Amniotic stem cell (primary cell): Measurements from ENCODE around the gene NFKBIA.
A peak's percentile ranks its signal among the peaks of the same experiment; 100 is the strongest.
"Not testable (repeated sequence)": the region's sequence is repeated elsewhere in the genome, so short reads cannot be mapped to it uniquely, and the experiment has no call there.

Experiments used
- DNase-seq: peaks from one replicate; lab custom pipeline; 2025; lab: John Stamatoyannopoulos, UW

The NFKBIA gene

GRCh38 chr14:35408026-35408425, 3.5 kb upstream of the NFKBIA start:
- no peak for DNase-seq

- no peak for DNase-seq
Measured at GRCh38 chr14:35407306-35407630, 2.7 kb upstream of the NFKBIA start.

GRCh38 chr14:35406506-35407305, 2.2 kb upstream of the NFKBIA start:
- peak; percentile 60 for DNase-seq

- no peak for DNase-seq
Measured at GRCh38 chr14:35406090-35406489, 1.5 kb upstream of the NFKBIA start.

- no peak for DNase-seq
Measured at GRCh38 chr14:35405304-35405996, 901 bp upstream of the NFKBIA start.

GRCh38 chr14:35403603-35404448, 723 bp downstream of the NFKBIA start:
- peak; percentile 86 for DNase-seq

DNA sequence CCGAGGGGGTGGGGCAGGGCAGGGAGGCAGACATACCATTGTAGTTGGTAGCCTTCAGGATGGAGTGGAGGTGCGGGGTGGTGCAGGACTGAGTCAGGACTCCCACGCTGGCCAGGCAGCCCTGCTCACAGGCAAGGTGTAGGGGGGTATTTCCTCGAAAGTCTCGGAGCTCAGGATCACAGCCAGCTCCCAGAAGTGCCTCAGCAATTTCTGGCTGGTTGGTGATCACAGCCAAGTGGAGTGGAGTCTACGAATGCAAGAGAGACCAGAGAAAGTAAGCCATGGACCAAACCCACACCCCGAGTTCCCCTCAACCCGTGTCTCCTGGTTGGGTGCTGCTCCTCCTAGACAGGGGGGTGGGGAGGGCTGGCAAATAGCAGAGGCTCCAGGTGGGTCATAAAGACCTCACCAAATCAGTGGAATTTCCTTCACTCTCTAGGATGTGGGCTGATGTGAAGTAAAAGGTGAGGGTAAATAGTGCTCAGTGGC, 1.4 kb downstream of the NFKBIA start:
- DNase-seq = no peak

- DNase-seq = no peak
Measured at GRCh38 chr14:35402323-35403113, 2.0 kb downstream of the NFKBIA start.

- DNase-seq = no peak
Measured at GRCh38 chr14:35401422-35402265, 2.9 kb downstream of the NFKBIA start.

GRCh38 chr14:35400648-35401421, 3.7 kb downstream of the NFKBIA start:
- no peak for DNase-seq

GRCh38 chr14:35399083-35399937, 5.2 kb downstream of the NFKBIA start:
- DNase-seq = no peak

GRCh38 chr14:35398071-35398584, 6.4 kb downstream of the NFKBIA start:
- no peak for DNase-seq

DNA sequence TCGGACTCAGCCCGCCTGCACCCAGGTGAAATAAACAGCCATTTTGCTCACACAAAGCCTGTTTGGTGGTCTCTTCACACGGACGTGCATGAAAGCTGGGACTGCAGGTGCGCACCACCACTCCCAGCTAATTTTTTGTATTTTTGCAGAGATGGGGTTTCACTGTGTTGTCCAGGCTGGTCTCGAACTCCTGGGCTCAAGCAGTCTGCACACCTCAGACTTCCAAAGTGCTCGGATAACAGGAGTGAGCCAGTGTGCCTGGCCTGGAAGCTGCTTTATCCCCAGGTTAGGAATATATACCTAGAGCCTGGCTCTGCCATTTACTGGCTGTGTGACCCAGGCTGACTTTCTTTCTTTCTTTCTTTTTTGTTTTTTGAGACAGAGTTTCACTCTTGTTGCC, 7.9 kb downstream of the NFKBIA start:
- not testable (repeated sequence) for DNase-seq

DNA sequence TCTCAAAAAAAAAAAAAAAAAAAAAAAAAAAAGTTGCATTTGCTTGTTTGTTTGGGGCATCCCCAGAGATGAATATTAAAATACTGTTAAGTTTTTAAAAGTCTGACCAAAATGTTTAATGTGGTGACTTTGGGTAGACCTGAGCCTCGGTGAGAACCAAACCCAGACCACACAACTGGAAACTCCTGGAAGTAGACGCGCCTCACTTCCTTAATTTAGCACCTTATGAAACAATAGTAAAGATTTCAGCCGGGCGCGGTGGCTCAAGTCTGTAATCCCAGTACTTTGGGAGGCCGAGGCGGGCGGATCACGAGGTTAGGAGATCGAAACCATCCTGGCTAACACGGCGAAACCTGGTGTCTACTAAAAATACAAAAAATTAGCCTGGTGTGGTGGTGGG, 9.3 kb downstream of the NFKBIA start:
- DNase-seq = no peak

GRCh38 chr14:35394326-35395013, 10.1 kb downstream of the NFKBIA start:
- DNase-seq = no peak

DNA sequence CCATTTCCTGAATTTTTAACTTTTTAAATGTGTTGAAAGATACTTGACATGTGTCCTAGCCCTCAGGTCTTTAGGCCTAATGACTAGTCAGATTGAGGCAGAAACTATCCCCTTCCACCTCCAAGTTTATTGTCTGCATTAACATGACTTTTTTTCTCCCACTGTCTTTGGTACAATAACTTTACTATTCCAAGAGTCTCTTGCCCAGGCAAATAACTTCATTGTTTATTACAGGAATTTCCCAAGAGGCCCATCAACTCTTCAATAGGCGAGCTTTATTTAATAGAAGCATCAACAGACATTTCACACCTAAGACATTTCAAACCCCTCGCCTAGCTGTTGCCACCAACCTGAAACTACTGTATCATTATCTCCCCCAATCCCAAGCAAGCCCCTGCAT, 10.7 kb downstream of the NFKBIA start:
- no peak for DNase-seq

GRCh38 chr14:35392103-35392502, 12.4 kb downstream of the NFKBIA start:
- DNase-seq = no peak

DNA sequence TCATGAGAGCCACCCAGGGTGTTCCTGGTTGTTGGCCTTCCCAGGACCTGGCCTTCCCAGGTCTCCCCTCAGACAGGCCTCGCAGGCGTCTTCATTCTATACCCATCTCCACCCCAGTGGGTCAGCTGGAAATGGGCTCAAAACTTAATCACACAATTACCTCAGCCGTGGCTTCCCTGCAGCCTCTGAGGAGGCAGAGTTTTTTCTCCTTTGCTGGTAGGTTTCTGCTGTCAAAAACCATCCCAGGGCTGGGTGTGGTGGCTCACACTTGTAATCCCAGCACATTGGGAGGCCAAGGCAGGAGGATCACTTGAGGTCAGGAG, 13.2 kb downstream of the NFKBIA start:
- no peak for DNase-seq
